HL-60 (cell line): ENCODE data around the gene DTNBP1.

Experiments used
- CTCF ChIP-seq: IDR thresholded peaks from one replicate; pipeline ENCODE4 v1.5.1; 2011; ENCODE audit warnings: low read length, control low read depth, inconsistent platforms; ENCODE audit not compliant: insufficient read depth
- POLR2AphosphoS5 ChIP-seq: IDR thresholded peaks from 2 replicates; pipeline ENCODE4 v1.6.1; 2012; ENCODE audit warnings: low read depth

GRCh38 chr6:15626878-15627674, 35.8 kb downstream of the DTNBP1 start:
- TF ChIP-seq CTCF (no peak), POLR2AphosphoS5 (no peak)
